A549 (cell line): ENCODE data around the gene ATP1A3. TPM values are rescaled to one million over a fixed set of nuclear protein-coding genes. Genes with fewer than 3 reads are reported as not detected.
A peak's percentile ranks its signal among the peaks of the same experiment; 100 is the strongest.

Experiments used
- ATAC-seq, 2 experiments: fragments of 200-7000 bp in 1 of 2; fragments of >200 bp in 1 of 2; cut with Nextera tagmentation in 1 of 2; cut with Tn5 transposase in 1 of 2; 3 replicates each; pipeline versions ENCODE4 v1.8.0 to v1.9.1; 2018 to 2020; ENCODE audit warnings: mild to moderate bottlenecking in 1 of 2, moderate library complexity in 1 of 2
- CTCF ChIA-PET: fragments of 300-600 bp; sonication (Branson Sonifier 250); formaldehyde crosslinking; extraction: SDS; loops from one replicate; lab custom pipeline; 2021; ENCODE audit warnings: antibody characterized with exemption, inconsistent platforms; lab: Yijun Ruan, JAX
- POLR2A ChIA-PET: fragments of 350-600 bp; formaldehyde crosslinking; extraction: SDS; loops from one replicate; lab custom pipeline; 2021; ENCODE audit warnings: antibody characterized with exemption, inconsistent platforms; lab: Yijun Ruan, JAX
- DNase-seq, 2 experiments: peaks; one replicate each; pipeline versions ENCODE4 v3.0.0 to v3.0.0-alpha.2; 2011 to 2016; ENCODE audit warnings: low read depth in 1 of 2, low spot score in 1 of 2
- FAIRE-seq: peaks from 2 replicates; lab custom pipeline; 2011; peaks lifted over from hg19 to GRCh38; lab: Jason Lieb, UNC
- H3K27ac ChIP-seq, 2 experiments: fragments of >200 bp; sonication (Bioruptor Twin); formaldehyde crosslinking; 3 replicates each; pipeline ENCODE4 v1.5.1; 2016 to 2017
- H3K4me1 ChIP-seq: fragments of >200 bp; sonication (Bioruptor Twin); formaldehyde crosslinking; 3 replicates; pipeline ENCODE4 v1.6.1; 2016
- H3K4me2 ChIP-seq: fragments of >200 bp; sonication (Bioruptor Twin); formaldehyde crosslinking; 3 replicates; pipeline ENCODE4 v1.6.1; 2016
- H3K4me3 ChIP-seq: fragments of >200 bp; sonication (Bioruptor Twin); formaldehyde crosslinking; 3 replicates; pipeline ENCODE4 v1.5.1; 2016
- H3K9me3 ChIP-seq: fragments of >200 bp; sonication (Bioruptor Twin); formaldehyde crosslinking; 3 replicates; pipeline ENCODE4 v1.6.1; 2016
- ATOH8 ChIP-seq: fragments of 250-450 bp; sonication (Bioruptor Pico); IDR thresholded peaks from 2 replicates; pipeline ENCODE4 v1.5.0; 2020; ENCODE audit warnings: low read depth, mild to moderate bottlenecking, moderate library complexity
- BCL3 ChIP-seq: fragments of >200 bp; sonication (Bioruptor Twin); formaldehyde crosslinking; IDR thresholded peaks from 3 replicates; pipeline ENCODE4 v1.6.1; 2016
- BHLHE40 ChIP-seq: IDR thresholded peaks from 2 replicates; pipeline ENCODE4 v1.6.1; 2012; ENCODE audit warnings: low read depth, low read length, inconsistent platforms
- CBX2 ChIP-seq: fragments of 200-600 bp; sonication (generic); IDR thresholded peaks from 2 replicates; pipeline ENCODE4 v1.6.1; 2016; ENCODE audit warnings: low read depth, mild to moderate bottlenecking, borderline replicate concordance
- CHD2 ChIP-seq: fragments of 150-350 bp; IDR thresholded peaks from 2 replicates; pipeline ENCODE4 v1.6.1; 2014; ENCODE audit warnings: low read length; ENCODE audit not compliant: partially characterized antibody
- ELK1 ChIP-seq: fragments of 150-350 bp; IDR thresholded peaks from 2 replicates; pipeline ENCODE4 v1.6.1; 2014; ENCODE audit warnings: low read depth, mild to moderate bottlenecking, low read length
- FOSB ChIP-seq: fragments of 250-450 bp; sonication (Bioruptor Pico); IDR thresholded peaks from 2 replicates; pipeline ENCODE4 v1.5.0; 2020; ENCODE audit warnings: mild to moderate bottlenecking, moderate library complexity
- GATA3 ChIP-seq: IDR thresholded peaks from 2 replicates; pipeline ENCODE4 v1.6.1; 2012; ENCODE audit warnings: borderline replicate concordance
- HES2 ChIP-seq: fragments of >200 bp; sonication (Bioruptor Twin); formaldehyde crosslinking; IDR thresholded peaks from 2 replicates; pipeline ENCODE4 v1.6.1; 2016
- HOXA7 ChIP-seq: fragments of 250-450 bp; sonication (Bioruptor Pico); IDR thresholded peaks from 2 replicates; pipeline ENCODE4 v1.5.0; 2020; ENCODE audit warnings: mild to moderate bottlenecking, moderate library complexity
- HOXB13 ChIP-seq: fragments of 250-450 bp; sonication (Bioruptor Pico); IDR thresholded peaks from 2 replicates; pipeline ENCODE4 v1.5.0; 2020; ENCODE audit warnings: low read depth, mild to moderate bottlenecking, moderate library complexity
- HOXB5 ChIP-seq: fragments of 250-450 bp; sonication (Bioruptor Pico); IDR thresholded peaks from 2 replicates; pipeline ENCODE4 v1.5.0; 2020; ENCODE audit warnings: mild to moderate bottlenecking, moderate library complexity
- MAX ChIP-seq: IDR thresholded peaks from 2 replicates; pipeline ENCODE4 v1.6.1; 2012
- MYC ChIP-seq: IDR thresholded peaks from 2 replicates; pipeline ENCODE4 v1.6.1; 2012; ENCODE audit warnings: mild to moderate bottlenecking, inconsistent platforms, low read length, improper control_type of control experiment, borderline replicate concordance
- NR3C1 ChIP-seq: fragments of >200 bp; sonication (Bioruptor Twin); formaldehyde crosslinking; IDR thresholded peaks from 3 replicates; pipeline ENCODE4 v1.6.1; 2017
- RARB ChIP-seq: fragments of 250-450 bp; sonication (Bioruptor Pico); IDR thresholded peaks from 2 replicates; pipeline ENCODE4 v1.8.0; 2021; ENCODE audit warnings: mild to moderate bottlenecking, moderate library complexity
- RFX5 ChIP-seq: fragments of 450-650 bp; IDR thresholded peaks from 2 replicates; pipeline ENCODE4 v1.7.1; 2014; ENCODE audit warnings: antibody characterized with exemption, mild to moderate bottlenecking, moderate library complexity
- RNF2 ChIP-seq: fragments of 200-600 bp; sonication (generic); IDR thresholded peaks from 2 replicates; pipeline ENCODE4 v1.6.1; 2016; ENCODE audit warnings: low read depth, mild to moderate bottlenecking, antibody characterized with exemption, moderate library complexity, borderline replicate concordance
- TP53 ChIP-seq: fragments of 250-450 bp; sonication (Bioruptor Pico); IDR thresholded peaks from 2 replicates; pipeline ENCODE4 v1.5.0; 2021; ENCODE audit warnings: mild to moderate bottlenecking, moderate library complexity
- ZC3H11A ChIP-seq: fragments of 450-650 bp; IDR thresholded peaks from 2 replicates; pipeline ENCODE4 v1.6.1; 2014; ENCODE audit warnings: antibody characterized with exemption, mild to moderate bottlenecking
- ZSCAN20 ChIP-seq: fragments of 250-450 bp; sonication (Bioruptor Pico); IDR thresholded peaks from 2 replicates; pipeline ENCODE4 v1.8.0; 2022; ENCODE audit warnings: mild to moderate bottlenecking, moderate library complexity
- WGBS: methylation state at CpG from one replicate; pipeline ENCODE4 v1.1.6; 2017; ENCODE audit errors: missing lambda C conversion rate; 5-methylcytosine and 5-hydroxymethylcytosine counted together
- polyA plus RNA-seq, 4 experiments: library from polyadenylated mRNA; depleted of rRNA in 3 of 4; stranded (reverse); fragments of >200 nt; fragmentation: RNase III in 1 of 4; extraction: RNeasy Plus Mini Kit Qiagen cat#74134 plus additional on column Dnase treatment in 1 of 4; gene quantifications; 2 replicates in 3 of 4; 3 replicates in 1 of 4; pipeline ENCODE4 v1.2.3, GENCODE V29; 2011 to 2017

Gene ATP1A3
- polyA plus RNA-seq, 2 of the 4 experiments (the other 2 are of a cell fraction): 0.67 to 3.7 TPM

DNA sequence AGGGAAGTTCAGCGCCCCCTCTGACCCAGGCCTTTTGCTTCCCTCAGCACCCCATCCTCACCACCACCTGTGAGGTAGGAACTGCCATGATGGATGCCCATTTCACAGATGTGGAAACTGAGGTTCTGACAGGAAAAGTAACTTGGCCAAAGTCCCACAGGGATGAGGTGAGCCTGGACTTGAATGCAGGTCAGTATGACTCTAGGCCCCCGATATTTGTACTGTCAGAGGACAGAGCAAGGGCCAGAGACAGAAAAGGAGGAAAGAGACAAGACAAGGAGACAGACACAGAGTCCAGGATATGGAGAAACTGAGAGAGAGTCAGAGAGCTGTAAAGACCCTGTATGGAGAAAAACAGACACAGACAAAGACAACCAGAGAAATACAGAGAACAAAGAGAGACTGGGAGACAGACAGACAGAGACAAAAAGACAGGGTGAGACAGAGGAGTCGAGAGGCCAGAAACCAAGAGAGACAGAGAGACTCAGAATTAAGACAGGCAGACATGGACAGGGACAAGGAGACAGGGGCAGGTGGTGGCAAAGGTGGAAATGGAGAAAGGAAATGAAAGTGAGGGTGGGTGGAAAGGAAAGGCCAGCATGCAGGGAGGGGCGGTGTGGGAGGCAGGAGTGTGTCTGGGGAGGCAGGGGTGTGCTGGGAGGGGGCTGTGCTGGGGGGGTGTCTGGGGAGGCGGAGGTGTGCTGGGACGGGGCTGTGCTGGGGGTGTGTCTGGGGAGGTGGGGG is 70.8 kb downstream of the ATP1A3 start (continued):
- TF ChIP-seq ZC3H11A (no peak), CBX2 (no peak)

GRCh38 chr19:41922585-41922984 is 71.4 kb downstream of the ATP1A3 start:
- WGBS: 85% methylated on average over 17 of the region's 18 CpGs
- ChIA-PET POLR2A (interaction anchor here (0.6 kb wide), 1 partner anchor 19 kb away, joined by 3 read pairs; no protein-coding TSS in a partner anchor), CTCF (interaction anchor here (0.6 to 2.1 kb wide), 5 partner anchors 9 to 50 kb away, joined by 3 to 9 read pairs (median 5); no protein-coding TSS in a partner anchor)
- ATAC-seq: peak in 1 of 2 experiments; percentile 9; a peak in 1 of 6 replicates
- H3K4me3 ChIP-seq: no peak overlapping the region
- no peaks in the 10 kb centered on the region for H3K9me3 ChIP-seq
- H3K4me2 ChIP-seq: no peak overlapping the region
- FAIRE-seq: no peak
- no peak for DNase-seq
- 0 out of 3 replicates have a peak, but pooled peaks cover under 1% of the 10 kb centered on the region for H3K4me1 ChIP-seq
- H3K27ac ChIP-seq: no peak overlapping the region
- TF ChIP-seq HES2: no peak
- TF ChIP-seq BCL3: no peak
- no peak for TF ChIP-seq NR3C1
- TF ChIP-seq BHLHE40: no peak
- no peak for TF ChIP-seq HOXB5
- no peak for TF ChIP-seq GATA3
- no peak for TF ChIP-seq CHD2
- no peak for TF ChIP-seq HOXB13 (CRISPR knock-in tag)
- TF ChIP-seq ATOH8 (CRISPR knock-in tag): no peak
- no peak for TF ChIP-seq RFX5
- TF ChIP-seq FOSB (CRISPR knock-in tag): no peak
- no peak for TF ChIP-seq RNF2
- no peak for TF ChIP-seq TP53 (CRISPR knock-in tag)
- TF ChIP-seq MAX: no peak
- TF ChIP-seq ELK1: no peak
- TF ChIP-seq RARB (CRISPR knock-in tag): no peak
- no peak for TF ChIP-seq HOXA7
- no peak for TF ChIP-seq MYC
- no peak for TF ChIP-seq ZSCAN20
